ENCODE measurements around the gene PLXNC1. TPM values are rescaled to one million over a fixed set of nuclear protein-coding genes. Genes with fewer than 3 reads are reported as not detected.
A peak's percentile ranks its signal among the peaks of the same experiment; 100 is the strongest.

The PLXNC1 gene
- polyA plus RNA-seq, 1 of the 3 experiments (the other 2 are of a cell fraction): 0.23 TPM

DNA sequence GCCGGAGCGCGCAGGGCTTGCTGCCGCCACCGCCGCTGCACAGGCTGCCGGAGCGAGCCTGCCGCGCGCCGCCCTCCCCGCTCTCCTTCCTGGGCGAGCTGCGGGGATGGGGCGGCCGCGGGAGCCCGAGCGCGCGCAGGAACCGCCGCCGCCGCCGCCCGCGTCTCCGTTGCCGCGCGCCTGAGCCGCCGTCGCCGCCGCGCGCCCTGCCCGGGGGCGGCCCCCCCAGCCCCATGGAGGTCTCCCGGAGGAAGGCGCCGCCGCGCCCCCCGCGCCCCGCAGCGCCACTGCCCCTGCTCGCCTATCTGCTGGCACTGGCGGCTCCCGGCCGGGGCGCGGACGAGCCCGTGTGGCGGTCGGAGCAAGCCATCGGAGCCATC, 352 bp downstream of the PLXNC1 start:
- no peak overlapping the region for H3K9ac ChIP-seq
- DNase-seq: peak; percentile 85
- H4K20me1 ChIP-seq (ENCODE audit: insufficient read depth): no peaks in the 10 kb centered on the region
- TF ChIP-seq, protein P1, sequence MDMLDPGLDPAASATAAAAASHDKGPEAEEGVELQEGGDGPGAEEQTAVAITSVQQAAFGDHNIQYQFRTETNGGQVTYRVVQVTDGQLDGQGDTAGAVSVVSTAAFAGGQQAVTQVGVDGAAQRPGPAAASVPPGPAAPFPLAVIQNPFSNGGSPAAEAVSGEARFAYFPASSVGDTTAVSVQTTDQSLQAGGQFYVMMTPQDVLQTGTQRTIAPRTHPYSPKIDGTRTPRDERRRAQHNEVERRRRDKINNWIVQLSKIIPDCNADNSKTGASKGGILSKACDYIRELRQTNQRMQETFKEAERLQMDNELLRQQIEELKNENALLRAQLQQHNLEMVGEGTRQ (IDR thresholded peaks at IDR 0.05; ENCODE audit: borderline replicate concordance, low read depth, low read length): no peak
- TF ChIP-seq MXI1 (IDR thresholded peaks at IDR 0.05; ENCODE audit: low read depth, low read length) (no peak), GABPA (IDR thresholded peaks at IDR 0.05; ENCODE audit: low read depth) (no peak), FOXM1 (IDR thresholded peaks at IDR 0.05; ENCODE audit: low read depth) (no peak), MEF2A (IDR thresholded peaks at IDR 0.05; ENCODE audit: borderline replicate concordance, low read depth) (no peak), RAD21 (IDR thresholded peaks at IDR 0.05; ENCODE audit: low read length) (no peak), JUND (IDR thresholded peaks at IDR 0.05) (no peak), FOSL2 (IDR thresholded peaks at IDR 0.05; ENCODE audit: borderline replicate concordance, low read depth) (no peak), TEAD4 (IDR thresholded peaks at IDR 0.05; ENCODE audit: borderline replicate concordance, insufficient read depth) (no peak), GATA2 (CRISPR knock-in tag; IDR thresholded peaks at IDR 0.05) (no peak), NFIC (IDR thresholded peaks at IDR 0.05; ENCODE audit: borderline replicate concordance) (no peak)
- TF ChIP-seq, protein P2, sequence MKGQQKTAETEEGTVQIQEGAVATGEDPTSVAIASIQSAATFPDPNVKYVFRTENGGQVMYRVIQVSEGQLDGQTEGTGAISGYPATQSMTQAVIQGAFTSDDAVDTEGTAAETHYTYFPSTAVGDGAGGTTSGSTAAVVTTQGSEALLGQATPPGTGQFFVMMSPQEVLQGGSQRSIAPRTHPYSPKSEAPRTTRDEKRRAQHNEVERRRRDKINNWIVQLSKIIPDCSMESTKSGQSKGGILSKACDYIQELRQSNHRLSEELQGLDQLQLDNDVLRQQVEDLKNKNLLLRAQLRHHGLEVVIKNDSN (IDR thresholded peaks at IDR 0.05; ENCODE audit: borderline replicate concordance, low read depth): no peak
- TF ChIP-seq, protein P3, sequence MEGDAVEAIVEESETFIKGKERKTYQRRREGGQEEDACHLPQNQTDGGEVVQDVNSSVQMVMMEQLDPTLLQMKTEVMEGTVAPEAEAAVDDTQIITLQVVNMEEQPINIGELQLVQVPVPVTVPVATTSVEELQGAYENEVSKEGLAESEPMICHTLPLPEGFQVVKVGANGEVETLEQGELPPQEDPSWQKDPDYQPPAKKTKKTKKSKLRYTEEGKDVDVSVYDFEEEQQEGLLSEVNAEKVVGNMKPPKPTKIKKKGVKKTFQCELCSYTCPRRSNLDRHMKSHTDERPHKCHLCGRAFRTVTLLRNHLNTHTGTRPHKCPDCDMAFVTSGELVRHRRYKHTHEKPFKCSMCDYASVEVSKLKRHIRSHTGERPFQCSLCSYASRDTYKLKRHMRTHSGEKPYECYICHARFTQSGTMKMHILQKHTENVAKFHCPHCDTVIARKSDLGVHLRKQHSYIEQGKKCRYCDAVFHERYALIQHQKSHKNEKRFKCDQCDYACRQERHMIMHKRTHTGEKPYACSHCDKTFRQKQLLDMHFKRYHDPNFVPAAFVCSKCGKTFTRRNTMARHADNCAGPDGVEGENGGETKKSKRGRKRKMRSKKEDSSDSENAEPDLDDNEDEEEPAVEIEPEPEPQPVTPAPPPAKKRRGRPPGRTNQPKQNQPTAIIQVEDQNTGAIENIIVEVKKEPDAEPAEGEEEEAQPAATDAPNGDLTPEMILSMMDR (IDR thresholded peaks at IDR 0.05): no peak
- TF ChIP-seq, protein P4, sequence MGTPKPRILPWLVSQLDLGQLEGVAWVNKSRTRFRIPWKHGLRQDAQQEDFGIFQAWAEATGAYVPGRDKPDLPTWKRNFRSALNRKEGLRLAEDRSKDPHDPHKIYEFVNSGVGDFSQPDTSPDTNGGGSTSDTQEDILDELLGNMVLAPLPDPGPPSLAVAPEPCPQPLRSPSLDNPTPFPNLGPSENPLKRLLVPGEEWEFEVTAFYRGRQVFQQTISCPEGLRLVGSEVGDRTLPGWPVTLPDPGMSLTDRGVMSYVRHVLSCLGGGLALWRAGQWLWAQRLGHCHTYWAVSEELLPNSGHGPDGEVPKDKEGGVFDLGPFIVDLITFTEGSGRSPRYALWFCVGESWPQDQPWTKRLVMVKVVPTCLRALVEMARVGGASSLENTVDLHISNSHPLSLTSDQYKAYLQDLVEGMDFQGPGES (IDR thresholded peaks at IDR 0.05; ENCODE audit: low read depth, low read length): no peak
- no peaks in the 10 kb centered on the region for H3F3A ChIP-seq (replicated peaks; ENCODE audit: insufficient read depth)
- peak overlapping the region; percentile 39 to 53; a peak in 3 of 4 replicates for H3K4me3 ChIP-seq (ENCODE audit: low read depth in 2 of 2, low read length in 1 of 2)
- H3K27me3 ChIP-seq (ENCODE audit: insufficient read depth): peaks cover 59% of the 10 kb centered on the region
- H3K4me2 ChIP-seq: peak overlapping the region; percentile 62; the same call in 1 of the 2 replicates
- ChIA-PET POLR2A (no interaction called here), CTCF (interaction anchor here (0.6 to 4.0 kb wide), 13 partner anchors 9 to 529 kb away, joined by 3 to 19 read pairs (median 4); no protein-coding TSS in a partner anchor)
- peaks cover 0 to 18% of the 10 kb centered on the region in 2 experiments; a peak in 2 of 4 replicates for H3K4me1 ChIP-seq (ENCODE audit: control insufficient read depth in 1 of 2, insufficient read depth in 2 of 2, low read depth in 1 of 2, low read length in 1 of 2)
- H3K36me3 ChIP-seq (replicated peaks in 1 of 2; ENCODE audit: control insufficient read depth in 1 of 2, insufficient read depth in 2 of 2, low read length in 1 of 2): no peaks in the 10 kb centered on the region
- H3K9me3 ChIP-seq: no peaks in the 10 kb centered on the region
- WGBS (ENCODE audit: low lambda C conversion rate): no CpG with 5 or more reads among the region's 62 CpGs
- H3K27ac ChIP-seq (ENCODE audit: low read depth in 2 of 2, low read length in 1 of 2): no peak overlapping the region
- no peaks in the 10 kb centered on the region for H3K9me2 ChIP-seq
- H2AFZ ChIP-seq (ENCODE audit: low read depth): no peak overlapping the region
- H3K79me2 ChIP-seq (ENCODE audit: insufficient read depth): no peaks in the 10 kb centered on the region

All from SK-N-SH (cell line).